Astrocyte of the spinal cord (primary cell): Measurements from ENCODE around the gene ARID4A.
"Not testable (repeated sequence)": the region's sequence is repeated elsewhere in the genome, so short reads cannot be mapped to it uniquely, and the experiment has no call there.

Source experiments
- DNase-seq: peaks from one replicate; pipeline ENCODE4 v3.0.0; 2011; ENCODE audit warnings: low read depth, low spot score
- H3K4me3 ChIP-seq: 2 replicates; pipeline ENCODE4 v1.5.1; 2011; ENCODE audit warnings: low read depth, mild to moderate bottlenecking, low read length, moderate library complexity
- in situ Hi-C: cut with HindIII; loops from 2 replicates; pipeline ENCODE4 v1.10.0; 2017; ENCODE audit warnings: low sequenced_read_pairs
- TF ChIP-seq, protein P1 (sequence below): IDR thresholded peaks from 2 replicates; pipeline ENCODE4 v1.5.1; 2012; ENCODE audit warnings: low read depth, mild to moderate bottlenecking, low read length, inconsistent platforms

ARID4A gene

DNA sequence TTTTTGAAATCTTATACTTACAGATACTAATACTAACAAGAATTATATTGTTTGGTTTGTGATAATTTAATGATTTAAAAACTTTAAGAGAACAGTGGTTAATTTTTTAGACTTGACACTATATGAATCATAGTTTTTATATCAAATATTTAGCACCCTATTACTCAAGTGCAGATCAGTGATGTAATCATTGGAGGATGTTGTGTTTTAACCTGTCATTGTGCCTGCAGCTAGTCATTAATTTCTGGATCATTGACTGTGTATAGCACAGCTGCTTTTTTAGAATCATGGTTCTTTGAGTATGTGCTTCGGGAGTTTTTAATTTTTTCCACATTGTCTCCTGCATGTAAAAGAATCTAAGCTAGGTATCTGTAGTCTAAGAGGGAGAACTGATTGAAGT lies 17.3 kb downstream of the ARID4A start:
- no peak overlapping the region for H3K4me3 ChIP-seq
- in situ Hi-C loops = no loop called here
- DNase-seq = no peak
- TF ChIP-seq, protein P1, sequence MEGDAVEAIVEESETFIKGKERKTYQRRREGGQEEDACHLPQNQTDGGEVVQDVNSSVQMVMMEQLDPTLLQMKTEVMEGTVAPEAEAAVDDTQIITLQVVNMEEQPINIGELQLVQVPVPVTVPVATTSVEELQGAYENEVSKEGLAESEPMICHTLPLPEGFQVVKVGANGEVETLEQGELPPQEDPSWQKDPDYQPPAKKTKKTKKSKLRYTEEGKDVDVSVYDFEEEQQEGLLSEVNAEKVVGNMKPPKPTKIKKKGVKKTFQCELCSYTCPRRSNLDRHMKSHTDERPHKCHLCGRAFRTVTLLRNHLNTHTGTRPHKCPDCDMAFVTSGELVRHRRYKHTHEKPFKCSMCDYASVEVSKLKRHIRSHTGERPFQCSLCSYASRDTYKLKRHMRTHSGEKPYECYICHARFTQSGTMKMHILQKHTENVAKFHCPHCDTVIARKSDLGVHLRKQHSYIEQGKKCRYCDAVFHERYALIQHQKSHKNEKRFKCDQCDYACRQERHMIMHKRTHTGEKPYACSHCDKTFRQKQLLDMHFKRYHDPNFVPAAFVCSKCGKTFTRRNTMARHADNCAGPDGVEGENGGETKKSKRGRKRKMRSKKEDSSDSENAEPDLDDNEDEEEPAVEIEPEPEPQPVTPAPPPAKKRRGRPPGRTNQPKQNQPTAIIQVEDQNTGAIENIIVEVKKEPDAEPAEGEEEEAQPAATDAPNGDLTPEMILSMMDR = no peak

DNA sequence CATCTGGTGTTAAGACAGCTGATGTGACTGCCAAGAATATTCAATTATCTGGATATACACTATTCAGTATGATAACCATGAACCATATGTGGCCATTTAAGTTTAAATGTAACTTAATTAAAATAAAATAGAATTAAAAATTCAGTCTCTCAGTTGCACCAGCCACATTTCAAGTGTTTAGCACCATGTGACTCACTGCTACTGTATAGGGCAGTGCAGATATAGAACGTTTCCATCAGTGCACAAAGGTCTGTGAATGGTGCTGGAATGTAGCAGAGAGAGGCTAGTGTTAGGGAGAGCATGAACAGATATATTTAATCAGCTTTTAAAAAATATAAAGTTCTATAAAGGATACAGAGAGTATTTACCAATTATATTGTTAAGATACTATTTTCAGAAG lies 28.7 kb downstream of the ARID4A start:
- in situ Hi-C loops = no loop called here
- TF ChIP-seq, protein P1 = no peak
- no peak for DNase-seq
- H3K4me3 ChIP-seq = no peak overlapping the region

DNA sequence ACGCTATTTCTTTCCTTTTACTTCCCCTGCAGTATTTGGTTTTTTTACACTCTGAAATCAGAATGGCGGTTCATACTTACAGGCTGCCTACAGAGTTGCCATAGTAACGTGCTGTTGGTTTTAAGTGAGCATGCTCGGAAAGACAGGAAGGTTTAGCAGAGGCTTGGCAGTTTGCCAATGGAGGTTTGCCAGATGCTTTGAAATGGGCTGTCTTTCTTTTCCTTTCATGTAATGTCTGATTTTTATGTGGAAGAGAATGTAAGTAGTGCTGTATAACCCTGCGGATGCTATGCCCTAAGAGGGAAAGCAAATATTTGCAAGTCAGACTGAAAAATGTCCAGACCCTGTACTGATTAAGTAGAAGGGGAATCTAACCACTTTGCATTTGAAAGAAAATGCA lies 32.8 kb downstream of the ARID4A start:
- peak overlapping the region; percentile 22 for H3K4me3 ChIP-seq

DNA sequence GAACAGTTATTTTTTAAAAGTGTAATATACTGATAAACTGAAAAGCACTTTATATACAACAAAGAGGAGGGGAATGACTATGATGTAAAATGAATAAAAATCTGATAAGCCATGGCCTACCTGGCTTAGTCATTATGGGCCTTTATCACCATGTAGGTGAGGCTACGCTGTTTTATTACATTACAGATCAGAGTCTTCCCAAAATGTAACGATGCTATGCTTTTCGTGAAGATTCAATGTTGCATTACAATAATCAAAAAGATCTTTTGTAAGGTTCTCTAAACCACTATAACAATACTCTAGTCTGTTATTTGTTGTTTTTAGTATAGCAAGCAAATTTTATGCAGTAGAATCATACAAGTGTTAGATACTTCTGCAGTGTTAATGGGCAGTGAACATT lies 34.2 kb downstream of the ARID4A start:
- TF ChIP-seq, protein P1 = no peak
- in situ Hi-C loops = no loop called here
- no peak overlapping the region for H3K4me3 ChIP-seq
- DNase-seq = no peak

More for the DNA sequence above, 32.8 kb downstream of the ARID4A start:
- in situ Hi-C loops = no loop called here
- peak; percentile 98 for DNase-seq
- TF ChIP-seq, protein P1 = no peak

DNA sequence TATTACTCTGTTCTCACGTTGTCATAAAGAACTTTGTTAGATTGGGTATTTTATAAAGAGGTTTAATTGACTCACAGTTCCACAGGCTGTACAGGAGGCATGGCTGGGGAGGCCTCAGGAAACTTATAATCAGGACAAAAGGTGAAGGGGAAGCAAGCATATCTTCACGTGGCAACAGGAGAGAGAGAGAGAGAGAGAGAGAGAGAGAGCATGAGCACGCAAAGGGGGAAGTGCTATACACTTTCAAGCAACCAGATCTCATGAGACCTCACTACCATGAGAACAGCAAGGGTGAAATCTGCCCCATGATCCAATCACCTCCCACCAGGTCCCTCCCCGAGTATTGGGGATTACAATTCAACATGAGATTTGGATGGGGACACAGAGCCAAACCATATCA lies 41.3 kb downstream of the ARID4A start:
- H3K4me3 ChIP-seq, in situ Hi-C loops, DNase-seq: not testable (repeated sequence)

DNA sequence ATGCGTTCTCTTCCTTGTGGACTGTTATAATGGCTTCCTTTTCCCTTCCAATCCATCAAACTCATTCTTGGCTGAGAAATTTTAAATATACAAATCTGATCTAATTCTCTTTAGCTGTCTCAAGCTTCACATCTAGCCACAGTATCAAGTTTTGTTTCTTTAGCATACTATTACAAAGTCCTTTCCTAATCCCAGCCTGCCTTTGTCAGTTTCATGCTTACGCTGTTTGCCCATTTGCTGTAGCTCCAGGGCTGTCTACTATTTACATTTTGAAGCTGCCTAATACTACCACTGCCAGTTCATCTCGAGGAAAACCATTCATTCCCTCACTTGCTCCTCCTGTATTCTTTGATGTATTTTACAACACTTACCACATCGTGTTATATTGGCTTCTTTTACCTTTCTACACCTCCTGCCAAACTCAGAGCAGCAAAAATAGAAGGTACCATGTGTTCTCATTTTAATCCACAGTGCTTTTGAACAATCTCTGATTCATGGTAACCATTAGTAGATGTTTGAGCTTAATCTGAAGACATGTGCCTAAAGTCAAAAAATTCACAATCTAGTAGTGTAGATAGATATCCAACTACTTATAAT lies 42.9 kb downstream of the ARID4A start:
- DNase-seq = no peak
- H3K4me3 ChIP-seq = no peak overlapping the region
- TF ChIP-seq, protein P1 = no peak
- in situ Hi-C loops = no loop called here

DNA sequence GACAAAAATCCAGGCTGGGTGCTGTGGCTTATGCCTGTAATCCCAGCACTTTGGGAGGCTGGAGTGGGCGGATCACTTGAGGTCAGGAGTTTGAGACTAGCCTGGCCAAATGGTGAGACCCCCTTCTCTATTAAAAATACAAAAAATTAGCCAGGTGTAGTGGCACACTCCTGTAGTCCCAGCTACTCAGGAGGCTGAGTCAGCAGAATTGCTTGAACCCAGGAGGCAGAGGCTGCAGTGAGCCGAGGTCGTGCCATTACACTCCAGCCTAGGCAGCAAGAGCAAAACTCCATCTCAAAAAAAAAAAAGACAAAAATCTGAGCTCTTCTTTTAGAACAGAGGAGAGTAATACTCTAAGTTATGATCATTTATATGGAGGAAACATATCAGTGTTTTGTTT lies 45.2 kb downstream of the ARID4A start:
- in situ Hi-C loops, DNase-seq, H3K4me3 ChIP-seq: not testable (repeated sequence)
